ENCODE results near the gene STX8.
"Not testable (repeated sequence)": the region's sequence is repeated elsewhere in the genome, so short reads cannot be mapped to it uniquely, and the experiment has no call there.

The STX8 gene

GRCh38 chr17:9259419-9259818 is 316.2 kb downstream of the STX8 start:
- DNase-seq: no peak
- no peak for TF ChIP-seq CTCF (IDR thresholded peaks at IDR 0.05; ENCODE audit: low read depth, low read length)
- no peaks in the 10 kb centered on the region for H3K36me3 ChIP-seq

GRCh38 chr17:9258115-9259015 is 317.3 kb downstream of the STX8 start:
- no peaks in the 10 kb centered on the region for H3K36me3 ChIP-seq
- no peaks in the 10 kb centered on the region for H3K4me1 ChIP-seq
- no peak overlapping the region for H3K4me3 ChIP-seq (ENCODE audit: low read depth, low read length)
- no peak for TF ChIP-seq CTCF (IDR thresholded peaks at IDR 0.05; ENCODE audit: low read depth, low read length)
- H3K9me3 ChIP-seq: no peaks in the 10 kb centered on the region
- DNase-seq: no peak
- H3K27me3 ChIP-seq: no peaks in the 10 kb centered on the region

More at GRCh38 chr17:9259419-9259818, 316.2 kb downstream of the STX8 start:
- H3K4me1 ChIP-seq: no peaks in the 10 kb centered on the region
- no peaks in the 10 kb centered on the region for H3K9me3 ChIP-seq
- H3K4me3 ChIP-seq (ENCODE audit: low read depth, low read length): no peak overlapping the region
- no peaks in the 10 kb centered on the region for H3K27me3 ChIP-seq

GRCh38 chr17:9257630-9257965 is 318.0 kb downstream of the STX8 start:
- DNase-seq; H3K36me3 ChIP-seq; H3K4me1 ChIP-seq; H3K9me3 ChIP-seq; H3K4me3 ChIP-seq (ENCODE audit: low read depth, low read length); H3K27me3 ChIP-seq: not testable (repeated sequence)

GRCh38 chr17:9256751-9257629 is 318.6 kb downstream of the STX8 start:
- H3K27me3 ChIP-seq: no peaks in the 10 kb centered on the region
- no peaks in the 10 kb centered on the region for H3K9me3 ChIP-seq
- H3K4me3 ChIP-seq (ENCODE audit: low read depth, low read length): no peak overlapping the region
- no peaks in the 10 kb centered on the region for H3K4me1 ChIP-seq
- TF ChIP-seq CTCF (IDR thresholded peaks at IDR 0.05; ENCODE audit: low read depth, low read length): no peak
- H3K36me3 ChIP-seq: no peaks in the 10 kb centered on the region
- no peak for DNase-seq

GRCh38 chr17:9256361-9256750 is 319.3 kb downstream of the STX8 start:
- H3K27me3 ChIP-seq: no peaks in the 10 kb centered on the region
- TF ChIP-seq CTCF (IDR thresholded peaks at IDR 0.05; ENCODE audit: low read depth, low read length): no peak

GRCh38 chr17:9255833-9256232 is 319.8 kb downstream of the STX8 start:
- no peaks in the 10 kb centered on the region for H3K9me3 ChIP-seq
- H3K4me3 ChIP-seq (ENCODE audit: low read depth, low read length): no peak overlapping the region
- no peak for TF ChIP-seq CTCF (IDR thresholded peaks at IDR 0.05; ENCODE audit: low read depth, low read length)

More at GRCh38 chr17:9256361-9256750, 319.3 kb downstream of the STX8 start:
- Histone ChIP-seq H3K4me3 (ENCODE audit: low read depth, low read length) (no peak overlapping the region), H3K4me1 (no peaks in the 10 kb centered on the region), H3K36me3 (no peaks in the 10 kb centered on the region), H3K9me3 (no peaks in the 10 kb centered on the region)
- no peak for DNase-seq

More at GRCh38 chr17:9255833-9256232, 319.8 kb downstream of the STX8 start:
- no peak for DNase-seq
- no peaks in the 10 kb centered on the region for H3K36me3 ChIP-seq
- H3K27me3 ChIP-seq: no peaks in the 10 kb centered on the region
- no peaks in the 10 kb centered on the region for H3K4me1 ChIP-seq
